ENCODE data around the gene SOS1.

SOS1 gene

GRCh38 chr2:39150102-39150562 lies 29.3 kb upstream of the SOS1 start:
- no peak for DNase-seq
- no peaks in the 10 kb centered on the region for H3K27me3 ChIP-seq (ENCODE audit: insufficient read depth, low read depth, severe bottlenecking)
- no peak for TF ChIP-seq CTCF (IDR thresholded peaks at IDR 0.05; ENCODE audit: low read depth, low read length)

GRCh38 chr2:39146630-39147029 lies 25.8 kb upstream of the SOS1 start:
- Histone ChIP-seq H3K27ac (no peak overlapping the region), H3K27me3 (ENCODE audit: insufficient read depth, low read depth, severe bottlenecking) (no peaks in the 10 kb centered on the region), H3K4me3 (ENCODE audit: low read depth, low read length) (no peak overlapping the region), H3K36me3 (no peaks in the 10 kb centered on the region), H3K9me3 (ENCODE audit: severe bottlenecking) (no peaks in the 10 kb centered on the region)
- TF ChIP-seq CTCF (IDR thresholded peaks at IDR 0.05; ENCODE audit: low read depth, low read length) = no peak
- DNase-seq = no peak

More at GRCh38 chr2:39150102-39150562, 29.3 kb upstream of the SOS1 start:
- H3K4me3 ChIP-seq (ENCODE audit: low read depth, low read length) = no peak overlapping the region
- H3K36me3 ChIP-seq = no peaks in the 10 kb centered on the region
- H3K27ac ChIP-seq = no peak overlapping the region
- no peaks in the 10 kb centered on the region for H3K9me3 ChIP-seq (ENCODE audit: severe bottlenecking)

GRCh38 chr2:39145906-39146421 lies 25.1 kb upstream of the SOS1 start:
- no peaks in the 10 kb centered on the region for H3K9me3 ChIP-seq (ENCODE audit: severe bottlenecking)
- no peak for TF ChIP-seq CTCF (IDR thresholded peaks at IDR 0.05; ENCODE audit: low read depth, low read length)
- H3K27me3 ChIP-seq (ENCODE audit: insufficient read depth, low read depth, severe bottlenecking) = no peaks in the 10 kb centered on the region
- no peak overlapping the region for H3K27ac ChIP-seq
- H3K36me3 ChIP-seq = no peaks in the 10 kb centered on the region
- no peak overlapping the region for H3K4me3 ChIP-seq (ENCODE audit: low read depth, low read length)
- no peak for DNase-seq

GRCh38 chr2:39144416-39144815 lies 23.6 kb upstream of the SOS1 start:
- H3K4me3 ChIP-seq (ENCODE audit: low read depth, low read length) = no peak overlapping the region
- no peaks in the 10 kb centered on the region for H3K9me3 ChIP-seq (ENCODE audit: severe bottlenecking)
- H3K27ac ChIP-seq = no peak overlapping the region
- TF ChIP-seq CTCF (IDR thresholded peaks at IDR 0.05; ENCODE audit: low read depth, low read length) = no peak
- DNase-seq = no peak
- no peaks in the 10 kb centered on the region for H3K36me3 ChIP-seq
- H3K27me3 ChIP-seq (ENCODE audit: insufficient read depth, low read depth, severe bottlenecking) = no peaks in the 10 kb centered on the region

- no peaks in the 10 kb centered on the region for H3K9me3 ChIP-seq (ENCODE audit: severe bottlenecking)
- TF ChIP-seq CTCF (IDR thresholded peaks at IDR 0.05; ENCODE audit: low read depth, low read length) = no peak
- DNase-seq = no peak
- H3K27ac ChIP-seq = no peak overlapping the region
- H3K36me3 ChIP-seq = no peaks in the 10 kb centered on the region
- H3K27me3 ChIP-seq (ENCODE audit: insufficient read depth, low read depth, severe bottlenecking) = no peaks in the 10 kb centered on the region
- H3K4me3 ChIP-seq (ENCODE audit: low read depth, low read length) = no peak overlapping the region
These were observed 22.2 kb upstream of the SOS1 start for GRCh38 chr2:39142904-39143605.
